Stimulated activated naive CD8-positive, alpha-beta T cell treated with anti-CD3 and anti-CD28 coated beads, Interleukin-15, amount 100 ng/mL, for 72 hours (primary cell): ENCODE data around the gene SPNS2.

Source experiments
- ATAC-seq: fragments of 150-1000 bp; cut with Tn5 transposase; 2 replicates; pipeline ENCODE4 v1.10.0; 2021; ENCODE audit warnings: mild to moderate bottlenecking, moderate library complexity
- DNase-seq, 2 donors: peaks; one replicate each; pipeline ENCODE4 v3.0.0; 2021 to 2022
- H3K27ac Mint-ChIP-seq, 2 donors: one replicate each; pipeline ENCODE4 v1.8.0; 2022; ENCODE audit warnings: mild to moderate bottlenecking in 2 of 2, mixed read lengths in 2 of 2, moderate library complexity in 2 of 2
- H3K27me3 Mint-ChIP-seq: one replicate; pipeline ENCODE4 v1.8.0; 2022; ENCODE audit warnings: mixed read lengths
- H3K4me1 Mint-ChIP-seq: one replicate; pipeline ENCODE4 v1.8.0; 2022; ENCODE audit warnings: mild to moderate bottlenecking, mixed read lengths
- H3K4me3 Mint-ChIP-seq, 2 donors: one replicate each; pipeline ENCODE4 v1.8.0; 2022; ENCODE audit warnings: mild to moderate bottlenecking in 2 of 2, mixed read lengths in 2 of 2, moderate library complexity in 1 of 2
- H3K9me3 Mint-ChIP-seq, 2 donors: one replicate each; pipeline ENCODE4 v1.8.0; 2022; ENCODE audit warnings: mixed read lengths in 2 of 2

The SPNS2 gene

DNA sequence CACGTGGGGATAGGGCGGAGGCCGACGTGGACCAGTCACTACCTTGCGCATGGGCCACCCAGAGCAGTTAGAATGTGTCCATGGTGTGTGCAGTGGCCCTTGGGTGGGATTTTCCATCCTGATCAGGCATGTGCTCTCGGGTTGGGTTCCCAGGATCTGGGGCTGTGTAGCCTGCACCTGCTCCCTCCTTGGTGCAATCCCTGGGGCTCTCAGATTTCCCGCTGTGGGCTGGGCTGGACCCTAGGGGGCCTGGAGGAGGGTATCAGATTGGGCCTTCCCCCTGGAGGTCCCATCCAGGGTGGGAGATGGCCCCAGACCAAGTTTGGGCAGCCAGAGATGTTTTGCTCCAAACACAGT is 86.9 kb downstream of the SPNS2 start:
- Mint-ChIP-seq H3K9me3 (no peaks in the 10 kb centered on the region), H3K4me1 (peaks cover 11% of the 10 kb centered on the region), H3K27ac (no peak overlapping the region), H3K27me3 (peaks cover 84% of the 10 kb centered on the region), H3K4me3 (no peak overlapping the region)
- ATAC-seq, result no peak
- DNase-seq, result no peak

GRCh38 chr17:4586043-4586442 is 87.4 kb downstream of the SPNS2 start:
- H3K9me3 Mint-ChIP-seq, result no peaks in the 10 kb centered on the region
- ATAC-seq (no peak), DNase-seq (no peak)
- peaks cover 85% of the 10 kb centered on the region for H3K27me3 Mint-ChIP-seq
- H3K27ac Mint-ChIP-seq, result no peak overlapping the region
- H3K4me3 Mint-ChIP-seq, result no peak overlapping the region
- H3K4me1 Mint-ChIP-seq, result peaks cover 11% of the 10 kb centered on the region

DNA sequence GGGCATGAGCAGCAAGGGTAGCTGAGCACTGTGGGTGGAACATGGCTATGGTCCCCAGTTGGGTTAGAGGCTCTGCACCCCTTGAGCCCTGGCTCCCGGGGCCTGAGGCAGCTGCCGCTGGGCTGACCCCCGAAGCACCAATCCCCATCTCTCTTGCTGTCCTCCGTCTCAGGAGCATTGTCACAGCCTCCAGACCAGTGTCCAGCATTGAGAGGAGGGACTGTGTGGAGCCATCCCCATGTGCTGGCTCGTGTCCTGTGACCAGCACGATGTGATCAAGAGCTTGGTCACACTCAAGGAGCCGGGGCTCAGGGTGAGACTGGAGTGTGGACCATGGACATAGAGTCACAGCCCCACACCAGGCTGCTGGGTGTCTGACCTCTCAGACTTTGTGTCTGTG is 88.5 kb downstream of the SPNS2 start:
- H3K27ac Mint-ChIP-seq, result no peak overlapping the region
- peaks cover 11% of the 10 kb centered on the region for H3K4me1 Mint-ChIP-seq
- H3K27me3 Mint-ChIP-seq, result peaks cover 74% of the 10 kb centered on the region
- no peaks in the 10 kb centered on the region for H3K9me3 Mint-ChIP-seq
- DNase-seq (no peak), ATAC-seq (no peak)
- H3K4me3 Mint-ChIP-seq, result no peak overlapping the region

GRCh38 chr17:4587803-4588202 is 89.1 kb downstream of the SPNS2 start:
- peaks cover 67% of the 10 kb centered on the region for H3K27me3 Mint-ChIP-seq
- no peak overlapping the region for H3K27ac Mint-ChIP-seq
- no peaks in the 10 kb centered on the region for H3K9me3 Mint-ChIP-seq
- H3K4me3 Mint-ChIP-seq, result no peak overlapping the region
- DNase-seq, result no peak
- no peak for ATAC-seq
- H3K4me1 Mint-ChIP-seq, result peaks cover 11% of the 10 kb centered on the region

GRCh38 chr17:4588391-4588790 is 89.7 kb downstream of the SPNS2 start:
- ATAC-seq (no peak), DNase-seq (no peak)
- no peak overlapping the region for H3K27ac Mint-ChIP-seq
- H3K9me3 Mint-ChIP-seq, result no peaks in the 10 kb centered on the region
- peaks cover 63% of the 10 kb centered on the region for H3K27me3 Mint-ChIP-seq
- peaks cover 11% of the 10 kb centered on the region for H3K4me1 Mint-ChIP-seq
- no peak overlapping the region for H3K4me3 Mint-ChIP-seq
